Measurements from ENCODE around the gene TNFAIP8L3. TPM values are rescaled to one million over a fixed set of nuclear protein-coding genes. Genes with fewer than 3 reads are reported as not detected.

Gene TNFAIP8L3
- total and polyA plus RNA-seq, 2 of the 4 experiments (the other 2 are of a cell fraction), result 0.29 to 0.90 TPM

DNA sequence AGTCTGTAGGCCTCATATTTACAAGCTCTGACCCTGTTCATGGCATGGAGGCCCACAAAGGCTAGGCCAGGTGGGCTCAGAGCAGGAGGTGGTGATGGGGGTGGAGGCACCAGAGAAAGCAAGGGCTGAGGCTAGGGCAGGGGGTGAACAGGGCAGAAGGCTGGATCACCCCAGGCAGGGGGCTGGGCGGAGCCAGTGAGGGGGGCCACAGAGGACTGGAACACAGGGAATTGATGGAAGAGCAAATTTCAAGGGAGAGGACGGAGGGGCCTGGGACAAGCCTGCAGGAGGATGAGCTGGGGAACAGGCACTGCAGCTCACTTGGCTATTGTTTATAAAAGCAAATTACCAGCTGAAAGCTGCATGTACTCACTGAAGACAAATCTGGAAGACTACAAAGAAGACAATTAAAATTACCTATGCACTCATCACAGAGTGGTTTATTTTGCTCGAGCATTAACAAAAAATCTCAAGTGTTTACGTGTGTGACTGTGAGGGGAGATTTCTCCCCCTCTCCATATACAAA is 11.0 kb downstream of the TNFAIP8L3 start:
- Histone ChIP-seq H3K9me1 (ENCODE audit: insufficient read depth, low read length) (no peaks in the 10 kb centered on the region), H4K8ac (ENCODE audit: low read depth in 2 of 2, low read length in 2 of 2) (no peak overlapping the region), H2AFZ (replicated peaks; ENCODE audit: low read length, poor library complexity) (peak overlapping the region; percentile 37), H3K79me1 (ENCODE audit: low read depth in 1 of 2, low read length in 2 of 2) (no peaks in the 10 kb centered on the region), H2BK15ac (ENCODE audit: low read depth, low read length) (no peak overlapping the region), H3K27me3 (ENCODE audit: control insufficient read depth, insufficient read depth, low read length) (peaks cover 5% of the 10 kb centered on the region; the same call in 1 of the 2 replicates), H3K4me3 (ENCODE audit: insufficient read depth, low read depth, low read length) (no peak overlapping the region), H3K4me2 (ENCODE audit: low read depth, low read length) (no peak overlapping the region), H2BK5ac (ENCODE audit: low read depth, low read length, poor library complexity, severe bottlenecking) (no peak overlapping the region), H3K23ac (ENCODE audit: low read depth, low read length) (no peak overlapping the region), H4K5ac (ENCODE audit: low read depth, low read length) (no peak overlapping the region), H3K14ac (replicated peaks; ENCODE audit: low read depth, low read length) (no peak overlapping the region), H3K27ac (ENCODE audit: insufficient read depth, low read length) (no peak overlapping the region), H2AK9ac (replicated peaks; ENCODE audit: low read depth, low read length, poor library complexity) (no peak overlapping the region), H4K91ac (ENCODE audit: insufficient read depth, low read depth, low read length) (no peak overlapping the region), H3K9ac (ENCODE audit: low read depth, low read length) (no peak overlapping the region), H3K4ac (ENCODE audit: low read depth, low read length) (no peak overlapping the region), H2AK5ac (ENCODE audit: low read depth, low read length) (peak overlapping the region; percentile 31; the same call in 1 of the 2 replicates), H2BK20ac (ENCODE audit: low read depth, low read length) (no peak overlapping the region), H3K18ac (ENCODE audit: low read depth, low read length) (no peak overlapping the region), H3K4me1 (ENCODE audit: control insufficient read depth, insufficient read depth, low read length) (peaks cover 2% of the 10 kb centered on the region; the same call in 1 of the 2 replicates), H3K36me3 (ENCODE audit: control insufficient read depth, insufficient read depth, low read length) (no peaks in the 10 kb centered on the region), H4K20me1 (ENCODE audit: insufficient read depth, low read length) (no peaks in the 10 kb centered on the region), H3K56ac (ENCODE audit: extremely low read depth, insufficient read depth, low read length) (no peak overlapping the region), H3K9me3 (ENCODE audit: control insufficient read depth, insufficient read depth, low read length) (no peaks in the 10 kb centered on the region), H2BK120ac (ENCODE audit: low read depth, low read length) (no peak overlapping the region)
- peak; percentile 59; the same call in 1 of the 2 replicates for ATAC-seq (ENCODE audit: low read depth)
- POLR2A ChIA-PET (ENCODE audit: unreplicated experiment), result no interaction called here
- TF ChIP-seq RCOR1 (IDR thresholded peaks at IDR 0.05; ENCODE audit: insufficient replicate concordance, low read length) (no peak), MAZ (IDR thresholded peaks at IDR 0.05; ENCODE audit: borderline replicate concordance, low read depth, low read length) (no peak), RFX5 (IDR thresholded peaks at IDR 0.05; ENCODE audit: low read depth, low read length) (no peak), CHD1 (IDR thresholded peaks at IDR 0.05; ENCODE audit: low read depth, low read length) (no peak), POLR2A (IDR thresholded peaks at IDR 0.05; ENCODE audit: low read depth, low read length) (no peak), CEBPB (IDR thresholded peaks at IDR 0.05; ENCODE audit: low read depth, low read length) (no peak), SMC3 (IDR thresholded peaks at IDR 0.05; ENCODE audit: low read depth, low read length) (no peak), MXI1 (IDR thresholded peaks at IDR 0.05; ENCODE audit: borderline replicate concordance, low read depth, low read length) (no peak), BHLHE40 (IDR thresholded peaks at IDR 0.05; ENCODE audit: low read depth, low read length) (no peak), FOS (IDR thresholded peaks at IDR 0.05; ENCODE audit: low read depth, low read length) (no peak), MAFK (IDR thresholded peaks at IDR 0.05; ENCODE audit: low read depth, low read length) (no peak), RAD21 (IDR thresholded peaks at IDR 0.05; ENCODE audit: low read length) (no peak), NFE2L2 (IDR thresholded peaks at IDR 0.05; ENCODE audit: low read depth, low read length) (no peak)
- TF ChIP-seq, protein P1, sequence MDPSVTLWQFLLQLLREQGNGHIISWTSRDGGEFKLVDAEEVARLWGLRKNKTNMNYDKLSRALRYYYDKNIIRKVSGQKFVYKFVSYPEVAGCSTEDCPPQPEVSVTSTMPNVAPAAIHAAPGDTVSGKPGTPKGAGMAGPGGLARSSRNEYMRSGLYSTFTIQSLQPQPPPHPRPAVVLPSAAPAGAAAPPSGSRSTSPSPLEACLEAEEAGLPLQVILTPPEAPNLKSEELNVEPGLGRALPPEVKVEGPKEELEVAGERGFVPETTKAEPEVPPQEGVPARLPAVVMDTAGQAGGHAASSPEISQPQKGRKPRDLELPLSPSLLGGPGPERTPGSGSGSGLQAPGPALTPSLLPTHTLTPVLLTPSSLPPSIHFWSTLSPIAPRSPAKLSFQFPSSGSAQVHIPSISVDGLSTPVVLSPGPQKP (IDR thresholded peaks at IDR 0.05; ENCODE audit: borderline replicate concordance, low read depth, low read length), result no peak
- TF ChIP-seq, protein P2, sequence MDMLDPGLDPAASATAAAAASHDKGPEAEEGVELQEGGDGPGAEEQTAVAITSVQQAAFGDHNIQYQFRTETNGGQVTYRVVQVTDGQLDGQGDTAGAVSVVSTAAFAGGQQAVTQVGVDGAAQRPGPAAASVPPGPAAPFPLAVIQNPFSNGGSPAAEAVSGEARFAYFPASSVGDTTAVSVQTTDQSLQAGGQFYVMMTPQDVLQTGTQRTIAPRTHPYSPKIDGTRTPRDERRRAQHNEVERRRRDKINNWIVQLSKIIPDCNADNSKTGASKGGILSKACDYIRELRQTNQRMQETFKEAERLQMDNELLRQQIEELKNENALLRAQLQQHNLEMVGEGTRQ (IDR thresholded peaks at IDR 0.05; ENCODE audit: low read depth, low read length), result no peak
- TF ChIP-seq, protein P3, sequence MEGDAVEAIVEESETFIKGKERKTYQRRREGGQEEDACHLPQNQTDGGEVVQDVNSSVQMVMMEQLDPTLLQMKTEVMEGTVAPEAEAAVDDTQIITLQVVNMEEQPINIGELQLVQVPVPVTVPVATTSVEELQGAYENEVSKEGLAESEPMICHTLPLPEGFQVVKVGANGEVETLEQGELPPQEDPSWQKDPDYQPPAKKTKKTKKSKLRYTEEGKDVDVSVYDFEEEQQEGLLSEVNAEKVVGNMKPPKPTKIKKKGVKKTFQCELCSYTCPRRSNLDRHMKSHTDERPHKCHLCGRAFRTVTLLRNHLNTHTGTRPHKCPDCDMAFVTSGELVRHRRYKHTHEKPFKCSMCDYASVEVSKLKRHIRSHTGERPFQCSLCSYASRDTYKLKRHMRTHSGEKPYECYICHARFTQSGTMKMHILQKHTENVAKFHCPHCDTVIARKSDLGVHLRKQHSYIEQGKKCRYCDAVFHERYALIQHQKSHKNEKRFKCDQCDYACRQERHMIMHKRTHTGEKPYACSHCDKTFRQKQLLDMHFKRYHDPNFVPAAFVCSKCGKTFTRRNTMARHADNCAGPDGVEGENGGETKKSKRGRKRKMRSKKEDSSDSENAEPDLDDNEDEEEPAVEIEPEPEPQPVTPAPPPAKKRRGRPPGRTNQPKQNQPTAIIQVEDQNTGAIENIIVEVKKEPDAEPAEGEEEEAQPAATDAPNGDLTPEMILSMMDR (conservative IDR thresholded peaks at IDR 0.05; ENCODE audit: low read depth, low read length), result no peak
- DNase-seq, result no peak
- CTCF ChIA-PET, result no interaction called here
- dilution Hi-C loops (cut with HindIII; ENCODE audit: low sequenced_read_pairs, unreplicated experiment) (no loop called here), intact Hi-C loops (cut with micrococcal nuclease) (no loop called here), in situ Hi-C loops (cut with MboI; ENCODE audit: low sequenced_read_pairs) (no loop called here)
- BruUV-seq (replicated peaks), result no TSS peak
- 78% methylated on average over 1 of the region's 4 CpGs; no CpG with 5 or more reads in 1 of the 2 experiments for WGBS, 2 experiments (ENCODE audit: extremely low coverage in 2 of 2, insufficient read length in 1 of 2)
